Measurements from ENCODE around the gene REM1.

The REM1 gene

GRCh38 chr20:31472395-31473330 is 2.4 kb upstream of the REM1 start (continued):
- TF ChIP-seq MYNN (tag by site-specific recombination; IDR thresholded peaks at IDR 0.05; ENCODE audit: borderline replicate concordance): no peak

DNA sequence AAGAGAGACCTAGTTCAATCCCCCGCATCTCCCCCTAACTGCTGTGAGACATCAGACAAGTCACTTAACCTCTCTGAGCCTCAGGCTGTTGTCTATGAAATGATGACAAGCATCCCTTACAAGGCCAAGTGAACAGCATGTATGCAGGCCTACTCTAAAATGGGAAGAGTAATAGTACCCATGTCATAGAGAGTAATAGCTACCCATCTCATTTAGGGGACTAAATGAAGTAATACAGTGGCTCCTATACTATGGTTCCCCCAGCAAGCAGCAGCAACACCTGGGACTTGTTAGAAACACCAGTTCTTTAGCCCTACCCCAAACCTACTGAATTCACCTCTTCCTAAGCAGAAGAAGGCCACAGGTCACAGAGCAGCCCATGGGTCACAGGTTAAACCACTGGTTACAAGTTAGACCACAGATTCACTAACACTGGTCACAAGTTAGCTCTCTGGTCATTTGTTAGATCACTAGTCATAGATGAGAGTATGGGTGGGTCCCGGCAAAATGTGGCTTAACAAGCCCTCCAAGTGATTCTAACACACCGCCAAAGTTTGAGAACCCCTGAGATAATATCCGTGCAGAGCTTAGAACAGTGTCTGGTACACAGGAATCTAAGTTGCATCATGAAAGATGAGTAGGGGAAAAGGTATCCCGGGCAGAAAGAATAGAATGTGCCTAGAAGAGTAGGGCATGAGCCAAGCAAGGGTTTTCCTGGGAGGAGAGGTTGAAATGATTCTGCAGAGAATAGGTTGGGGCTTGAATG is 1.6 kb upstream of the REM1 start:
- Histone ChIP-seq H3K36me3 (ENCODE audit: control insufficient read depth in 2 of 2, insufficient read depth in 1 of 2, low read length in 2 of 2) (no peaks in the 10 kb centered on the region), H3K27ac (ENCODE audit: extremely low read depth, low read depth, low read length) (no peak overlapping the region), H3K4me1 (ENCODE audit: control insufficient read depth, insufficient read depth, low read length) (no peaks in the 10 kb centered on the region), H3K9me3 (ENCODE audit: control insufficient read depth, insufficient read depth, low read depth, low read length) (no peaks in the 10 kb centered on the region), H3K4me3 (ENCODE audit: low read depth, low read length) (no peak overlapping the region)
- ChIA-PET POLR2A (no interaction called here), CTCF (interaction anchor here (0.6 to 0.8 kb wide), 2 partner anchors 29 to 129 kb away, joined by 3 to 4 read pairs; no protein-coding TSS in a partner anchor)
- TF ChIP-seq ZNF664 (tag by site-specific recombination; IDR thresholded peaks at IDR 0.05) (peak; percentile 60; the same call in 1 of the 2 replicates), KLF10 (tag by site-specific recombination; IDR thresholded peaks at IDR 0.05) (no peak)

- no peaks in the 10 kb centered on the region for H3K9me3 ChIP-seq (ENCODE audit: control insufficient read depth, insufficient read depth, low read depth, low read length)
- POLR2A ChIA-PET: no interaction called here
- no peak for TF ChIP-seq ZNF626 (tag by site-specific recombination; IDR thresholded peaks at IDR 0.05)
- TF ChIP-seq ZNF623 (tag by site-specific recombination; IDR thresholded peaks at IDR 0.05): no peak
- no peak for TF ChIP-seq ZNF645 (tag by site-specific recombination; IDR thresholded peaks at IDR 0.05)
- TF ChIP-seq, protein P1, sequence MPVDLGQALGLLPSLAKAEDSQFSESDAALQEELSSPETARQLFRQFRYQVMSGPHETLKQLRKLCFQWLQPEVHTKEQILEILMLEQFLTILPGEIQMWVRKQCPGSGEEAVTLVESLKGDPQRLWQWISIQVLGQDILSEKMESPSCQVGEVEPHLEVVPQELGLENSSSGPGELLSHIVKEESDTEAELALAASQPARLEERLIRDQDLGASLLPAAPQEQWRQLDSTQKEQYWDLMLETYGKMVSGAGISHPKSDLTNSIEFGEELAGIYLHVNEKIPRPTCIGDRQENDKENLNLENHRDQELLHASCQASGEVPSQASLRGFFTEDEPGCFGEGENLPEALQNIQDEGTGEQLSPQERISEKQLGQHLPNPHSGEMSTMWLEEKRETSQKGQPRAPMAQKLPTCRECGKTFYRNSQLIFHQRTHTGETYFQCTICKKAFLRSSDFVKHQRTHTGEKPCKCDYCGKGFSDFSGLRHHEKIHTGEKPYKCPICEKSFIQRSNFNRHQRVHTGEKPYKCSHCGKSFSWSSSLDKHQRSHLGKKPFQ (tag by site-specific recombination; IDR thresholded peaks at IDR 0.05): no peak
- no peak for TF ChIP-seq SP2 (tag by site-specific recombination; IDR thresholded peaks at IDR 0.05)
- no peak for TF ChIP-seq ZNF23 (tag by site-specific recombination; IDR thresholded peaks at IDR 0.05; ENCODE audit: borderline replicate concordance)
- TF ChIP-seq, protein P2, sequence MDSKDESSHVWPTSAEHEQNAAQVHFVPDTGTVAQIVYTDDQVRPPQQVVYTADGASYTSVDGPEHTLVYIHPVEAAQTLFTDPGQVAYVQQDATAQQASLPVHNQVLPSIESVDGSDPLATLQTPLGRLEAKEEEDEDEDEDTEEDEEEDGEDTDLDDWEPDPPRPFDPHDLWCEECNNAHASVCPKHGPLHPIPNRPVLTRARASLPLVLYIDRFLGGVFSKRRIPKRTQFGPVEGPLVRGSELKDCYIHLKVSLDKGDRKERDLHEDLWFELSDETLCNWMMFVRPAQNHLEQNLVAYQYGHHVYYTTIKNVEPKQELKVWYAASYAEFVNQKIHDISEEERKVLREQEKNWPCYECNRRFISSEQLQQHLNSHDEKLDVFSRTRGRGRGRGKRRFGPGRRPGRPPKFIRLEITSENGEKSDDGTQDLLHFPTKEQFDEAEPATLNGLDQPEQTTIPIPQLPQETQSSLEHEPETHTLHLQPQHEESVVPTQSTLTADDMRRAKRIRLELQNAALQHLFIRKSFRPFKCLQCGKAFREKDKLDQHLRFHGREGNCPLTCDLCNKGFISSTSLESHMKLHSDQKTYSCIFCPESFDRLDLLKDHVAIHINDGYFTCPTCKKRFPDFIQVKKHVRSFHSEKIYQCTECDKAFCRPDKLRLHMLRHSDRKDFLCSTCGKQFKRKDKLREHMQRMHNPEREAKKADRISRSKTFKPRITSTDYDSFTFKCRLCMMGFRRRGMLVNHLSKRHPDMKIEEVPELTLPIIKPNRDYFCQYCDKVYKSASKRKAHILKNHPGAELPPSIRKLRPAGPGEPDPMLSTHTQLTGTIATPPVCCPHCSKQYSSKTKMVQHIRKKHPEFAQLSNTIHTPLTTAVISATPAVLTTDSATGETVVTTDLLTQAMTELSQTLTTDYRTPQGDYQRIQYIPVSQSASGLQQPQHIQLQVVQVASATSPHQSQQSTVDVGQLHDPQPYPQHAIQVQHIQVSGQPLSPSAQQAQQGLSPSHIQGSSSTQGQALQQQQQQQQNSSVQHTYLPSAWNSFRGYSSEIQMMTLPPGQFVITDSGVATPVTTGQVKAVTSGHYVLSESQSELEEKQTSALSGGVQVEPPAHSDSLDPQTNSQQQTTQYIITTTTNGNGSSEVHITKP (tag by site-specific recombination; IDR thresholded peaks at IDR 0.05): no peak
- TF ChIP-seq ZSCAN4 (tag by site-specific recombination; IDR thresholded peaks at IDR 0.05): no peak
- TF ChIP-seq ZNF585B (tag by site-specific recombination; IDR thresholded peaks at IDR 0.05): no peak
- TF ChIP-seq ZBTB49 (tag by site-specific recombination; IDR thresholded peaks at IDR 0.05; ENCODE audit: low read depth): no peak
- TF ChIP-seq ZNF132 (tag by site-specific recombination; IDR thresholded peaks at IDR 0.05; ENCODE audit: borderline replicate concordance): no peak
- TF ChIP-seq PATZ1 (tag by site-specific recombination; IDR thresholded peaks at IDR 0.05): no peak
- TF ChIP-seq ZNF830 (tag by site-specific recombination; IDR thresholded peaks at IDR 0.05; ENCODE audit: low read depth): no peak
- no peak for TF ChIP-seq ZNF394 (tag by site-specific recombination; IDR thresholded peaks at IDR 0.05; ENCODE audit: borderline replicate concordance)
Observed at GRCh38 chr20:31474097-31474436, 1.0 kb upstream of the REM1 start.

More at GRCh38 chr20:31474097-31474436, 1.0 kb upstream of the REM1 start:
- CTCF ChIA-PET: interaction anchor here (0.6 to 1.2 kb wide), 4 partner anchors 10 to 128 kb away, joined by 3 to 5 read pairs (median 4); no protein-coding TSS in a partner anchor
- Histone ChIP-seq H3K4me1 (ENCODE audit: control insufficient read depth, insufficient read depth, low read length) (no peaks in the 10 kb centered on the region), H3K27ac (ENCODE audit: extremely low read depth, low read depth, low read length) (no peak overlapping the region), H3K36me3 (ENCODE audit: control insufficient read depth in 2 of 2, insufficient read depth in 1 of 2, low read length in 2 of 2) (no peaks in the 10 kb centered on the region), H3K4me3 (ENCODE audit: low read depth, low read length) (no peak overlapping the region)
